Mesothelial cell of epicardium (in vitro differentiated cells): ENCODE data around the gene HEATR9. TPM values are rescaled to one million over a fixed set of nuclear protein-coding genes. Genes with fewer than 3 reads are reported as not detected.

Experiments used
- DNase-seq, 2 experiments: peaks; one replicate each; pipeline ENCODE4 v3.0.0; 2021; ENCODE audit warnings: low spot score in 2 of 2; ENCODE audit not compliant: unreplicated experiment in 2 of 2
- H3K27ac Mint-ChIP-seq: 2 replicates; pipeline ENCODE4 v1.8.0; 2021; ENCODE audit warnings: mixed read lengths
- H3K27me3 Mint-ChIP-seq: 2 replicates; pipeline ENCODE4 v1.8.0; 2021; ENCODE audit warnings: low read depth, mixed read lengths
- H3K36me3 Mint-ChIP-seq: 2 replicates; pipeline ENCODE4 v1.8.0; 2021; ENCODE audit warnings: mixed read lengths
- H3K4me1 Mint-ChIP-seq: 2 replicates; pipeline ENCODE4 v1.8.0; 2021; ENCODE audit warnings: mixed read lengths
- H3K4me3 Mint-ChIP-seq: 2 replicates; pipeline ENCODE4 v1.8.0; 2021; ENCODE audit warnings: mild to moderate bottlenecking, moderate library complexity, mixed read lengths
- H3K9me3 Mint-ChIP-seq: 2 replicates; pipeline ENCODE4 v1.8.0; 2021; ENCODE audit warnings: mixed read lengths
- CTCF ChIP-seq: fragments of 200-600 bp; sonication (generic); IDR thresholded peaks from one replicate; pipeline ENCODE4 v1.5.0; 2021; ENCODE audit warnings: antibody characterized with exemption; ENCODE audit not compliant: unreplicated experiment
- total RNA-seq: library from RNA; stranded (reverse); gene quantifications from 3 replicates; pipeline ENCODE4 v1.2.1, GENCODE V29; 2021

HEATR9 gene
- total RNA-seq, 1 donor from 2014 or later = not detected

GRCh38 chr17:35819455-35819854 lies 49.2 kb downstream of the HEATR9 start:
- no peaks in the 10 kb centered on the region for H3K9me3 Mint-ChIP-seq
- H3K4me3 Mint-ChIP-seq = no peak overlapping the region
- TF ChIP-seq CTCF = no peak
- H3K27me3 Mint-ChIP-seq = no peaks in the 10 kb centered on the region
- H3K27ac Mint-ChIP-seq = no peak overlapping the region
- peaks cover 5% of the 10 kb centered on the region for H3K4me1 Mint-ChIP-seq
- DNase-seq = no peak
- peaks cover 30% of the 10 kb centered on the region for H3K36me3 Mint-ChIP-seq

GRCh38 chr17:35817196-35817595 lies 51.5 kb downstream of the HEATR9 start:
- no peak for DNase-seq
- Mint-ChIP-seq H3K27me3 (no peaks in the 10 kb centered on the region), H3K27ac (no peak overlapping the region), H3K4me1 (peaks cover 14% of the 10 kb centered on the region), H3K4me3 (no peak overlapping the region), H3K9me3 (no peaks in the 10 kb centered on the region), H3K36me3 (peaks cover 17% of the 10 kb centered on the region)
- no peak for TF ChIP-seq CTCF

GRCh38 chr17:35816723-35817122 lies 52.0 kb downstream of the HEATR9 start:
- no peak overlapping the region for H3K4me3 Mint-ChIP-seq

GRCh38 chr17:35812456-35812855 lies 56.2 kb downstream of the HEATR9 start:
- no peak for DNase-seq
- no peaks in the 10 kb centered on the region for H3K27me3 Mint-ChIP-seq
- H3K36me3 Mint-ChIP-seq = peaks cover 4% of the 10 kb centered on the region
- no peak overlapping the region for H3K4me3 Mint-ChIP-seq
- no peak overlapping the region for H3K27ac Mint-ChIP-seq
- no peak for TF ChIP-seq CTCF
- peaks cover 45% of the 10 kb centered on the region for H3K4me1 Mint-ChIP-seq
- H3K9me3 Mint-ChIP-seq = no peaks in the 10 kb centered on the region

More at GRCh38 chr17:35816723-35817122, 52.0 kb downstream of the HEATR9 start:
- Mint-ChIP-seq H3K4me1 (peaks cover 17% of the 10 kb centered on the region), H3K27me3 (no peaks in the 10 kb centered on the region), H3K27ac (no peak overlapping the region), H3K9me3 (no peaks in the 10 kb centered on the region), H3K36me3 (peaks cover 17% of the 10 kb centered on the region)
- no peak for TF ChIP-seq CTCF
- no peak for DNase-seq

GRCh38 chr17:35811759-35812158 lies 56.9 kb downstream of the HEATR9 start:
- no peaks in the 10 kb centered on the region for H3K27me3 Mint-ChIP-seq
- H3K4me3 Mint-ChIP-seq = no peak overlapping the region
- peaks cover 4% of the 10 kb centered on the region for H3K36me3 Mint-ChIP-seq
- H3K4me1 Mint-ChIP-seq = peaks cover 45% of the 10 kb centered on the region
- DNase-seq = no peak
- H3K9me3 Mint-ChIP-seq = no peaks in the 10 kb centered on the region
- no peak overlapping the region for H3K27ac Mint-ChIP-seq
- TF ChIP-seq CTCF = no peak

- no peak for DNase-seq
- H3K9me3 Mint-ChIP-seq = no peaks in the 10 kb centered on the region
- H3K27me3 Mint-ChIP-seq = no peaks in the 10 kb centered on the region
- peaks cover 4% of the 10 kb centered on the region for H3K36me3 Mint-ChIP-seq
- peaks cover 41% of the 10 kb centered on the region for H3K4me1 Mint-ChIP-seq
- H3K4me3 Mint-ChIP-seq = peak overlapping the region; percentile 84
- no peak for TF ChIP-seq CTCF
- peak overlapping the region; percentile 98 for H3K27ac Mint-ChIP-seq
Observed at GRCh38 chr17:35809855-35810461, 58.7 kb downstream of the HEATR9 start.
